ENCODE data around the gene ADAMTSL3. TPM values are rescaled to one million over a fixed set of nuclear protein-coding genes. Genes with fewer than 3 reads are reported as not detected.

Gene ADAMTSL3
- total RNA-seq, 1 experiment from 2014 or later, result 0.07 TPM

DNA sequence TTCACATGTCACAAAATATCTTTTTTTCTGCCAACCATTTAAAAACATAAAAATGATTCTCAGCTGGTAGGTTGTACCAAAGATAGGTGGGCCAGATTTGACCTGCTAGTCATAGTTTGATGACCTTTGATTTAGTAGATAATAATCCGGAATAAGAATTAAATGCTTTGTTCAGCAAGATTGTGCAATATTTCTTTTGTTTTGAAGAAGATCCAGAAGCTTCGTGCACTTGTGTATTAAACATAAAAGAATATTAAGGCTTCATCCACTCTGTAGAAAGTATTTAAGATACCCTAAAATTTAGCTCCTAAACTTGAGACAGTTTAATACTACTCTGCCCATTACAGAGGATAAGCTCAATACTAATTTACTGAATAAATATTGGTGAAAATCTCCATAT lies 258.4 kb downstream of the ADAMTSL3 start:
- no peaks in the 10 kb centered on the region for H3K36me3 Mint-ChIP-seq (ENCODE audit: insufficient read depth, unreplicated experiment)
- peaks cover 2% of the 10 kb centered on the region for H3K27me3 Mint-ChIP-seq (ENCODE audit: insufficient read depth, unreplicated experiment)
- H3K27ac Mint-ChIP-seq (ENCODE audit: unreplicated experiment), result no peak overlapping the region
- POLR2A ChIA-PET, result no interaction called here
- DNase-seq, result no peak
- CTCF ChIA-PET, result no interaction called here
- no TSS peak for BruUV-seq (replicated peaks)
- H3K4me3 Mint-ChIP-seq (ENCODE audit: unreplicated experiment), result no peak overlapping the region
- Histone ChIP-seq H3K27me3 (replicated peaks; ENCODE audit: control insufficient read depth, insufficient read depth, low read length) (no peaks in the 10 kb centered on the region; the same call in 1 of the 2 replicates), H3K9me3 (no peaks in the 10 kb centered on the region), H3K4me1 (no peaks in the 10 kb centered on the region), H3K36me3 (ENCODE audit: control insufficient read depth, insufficient read depth, low read length) (no peaks in the 10 kb centered on the region), H3K4me3 (ENCODE audit: low read depth, low read length) (no peak overlapping the region)
- H3K9me3 Mint-ChIP-seq (ENCODE audit: unreplicated experiment), result no peaks in the 10 kb centered on the region
- intact Hi-C loops (cut with micrococcal nuclease; ENCODE audit: unreplicated experiment), result no loop called here
- no peaks in the 10 kb centered on the region for H3K4me1 Mint-ChIP-seq (ENCODE audit: low read depth, unreplicated experiment)
- TF ChIP-seq, protein P1, sequence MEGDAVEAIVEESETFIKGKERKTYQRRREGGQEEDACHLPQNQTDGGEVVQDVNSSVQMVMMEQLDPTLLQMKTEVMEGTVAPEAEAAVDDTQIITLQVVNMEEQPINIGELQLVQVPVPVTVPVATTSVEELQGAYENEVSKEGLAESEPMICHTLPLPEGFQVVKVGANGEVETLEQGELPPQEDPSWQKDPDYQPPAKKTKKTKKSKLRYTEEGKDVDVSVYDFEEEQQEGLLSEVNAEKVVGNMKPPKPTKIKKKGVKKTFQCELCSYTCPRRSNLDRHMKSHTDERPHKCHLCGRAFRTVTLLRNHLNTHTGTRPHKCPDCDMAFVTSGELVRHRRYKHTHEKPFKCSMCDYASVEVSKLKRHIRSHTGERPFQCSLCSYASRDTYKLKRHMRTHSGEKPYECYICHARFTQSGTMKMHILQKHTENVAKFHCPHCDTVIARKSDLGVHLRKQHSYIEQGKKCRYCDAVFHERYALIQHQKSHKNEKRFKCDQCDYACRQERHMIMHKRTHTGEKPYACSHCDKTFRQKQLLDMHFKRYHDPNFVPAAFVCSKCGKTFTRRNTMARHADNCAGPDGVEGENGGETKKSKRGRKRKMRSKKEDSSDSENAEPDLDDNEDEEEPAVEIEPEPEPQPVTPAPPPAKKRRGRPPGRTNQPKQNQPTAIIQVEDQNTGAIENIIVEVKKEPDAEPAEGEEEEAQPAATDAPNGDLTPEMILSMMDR (IDR thresholded peaks at IDR 0.05; ENCODE audit: insufficient read depth in 1 of 2, low read depth in 1 of 2, low read length in 1 of 2, severe bottlenecking in 1 of 2, unreplicated experiment in 1 of 2), result no peak

DNA sequence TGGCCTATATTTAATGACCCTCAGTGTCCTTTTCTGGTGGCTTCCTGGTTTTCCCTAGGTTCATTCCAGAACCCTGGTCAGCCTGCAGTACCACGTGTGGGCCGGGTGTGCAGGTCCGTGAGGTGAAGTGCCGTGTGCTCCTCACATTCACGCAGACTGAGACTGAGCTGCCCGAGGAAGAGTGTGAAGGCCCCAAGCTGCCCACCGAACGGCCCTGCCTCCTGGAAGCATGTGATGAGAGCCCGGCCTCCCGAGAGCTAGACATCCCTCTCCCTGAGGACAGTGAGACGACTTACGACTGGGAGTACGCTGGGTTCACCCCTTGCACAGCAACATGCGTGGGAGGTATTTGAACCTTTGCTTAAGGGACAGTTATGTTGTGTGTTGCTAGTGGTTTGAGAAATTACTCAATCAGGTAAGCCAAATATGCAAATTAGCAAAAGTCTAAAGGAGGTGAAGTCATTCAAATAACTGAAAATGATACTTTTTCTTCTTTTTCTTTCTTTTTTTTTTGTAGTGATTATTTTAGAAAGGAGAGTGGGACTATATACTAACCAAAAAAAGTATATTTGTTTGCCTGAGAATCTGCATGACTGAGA lies 259.2 kb downstream of the ADAMTSL3 start:
- H3K9me3 Mint-ChIP-seq (ENCODE audit: unreplicated experiment), result no peaks in the 10 kb centered on the region
- POLR2A ChIA-PET, result no interaction called here

DNA sequence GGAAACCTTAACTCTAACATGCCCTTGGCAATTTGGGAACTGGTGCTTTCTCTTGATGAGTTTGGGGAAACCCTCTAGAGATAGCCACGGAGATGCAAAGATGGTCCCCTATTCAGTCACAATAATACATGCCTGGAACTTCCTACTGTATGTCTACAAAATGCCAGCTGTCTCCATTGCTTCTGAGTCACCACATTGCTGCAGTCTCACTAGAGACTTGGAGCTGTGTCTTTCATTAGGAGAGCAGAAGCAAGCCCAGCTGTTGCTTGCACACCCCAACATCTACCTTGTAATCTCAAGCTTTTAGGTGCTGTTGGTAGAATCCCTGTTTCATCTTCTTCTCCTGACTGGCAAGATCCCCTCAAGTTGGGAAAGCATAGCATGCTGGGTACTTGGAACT lies 261.0 kb downstream of the ADAMTSL3 start:
- H3K27me3 ChIP-seq (replicated peaks; ENCODE audit: control insufficient read depth, insufficient read depth, low read length), result no peaks in the 10 kb centered on the region; the same call in 1 of the 2 replicates
- Mint-ChIP-seq H3K4me3 (ENCODE audit: unreplicated experiment) (no peak overlapping the region), H3K36me3 (ENCODE audit: insufficient read depth, unreplicated experiment) (no peaks in the 10 kb centered on the region), H3K9me3 (ENCODE audit: unreplicated experiment) (no peaks in the 10 kb centered on the region), H3K4me1 (ENCODE audit: low read depth, unreplicated experiment) (no peaks in the 10 kb centered on the region), H3K27ac (ENCODE audit: unreplicated experiment) (no peak overlapping the region), H3K27me3 (ENCODE audit: insufficient read depth, unreplicated experiment) (peaks cover 7% of the 10 kb centered on the region)
- no peaks in the 10 kb centered on the region for H3K9me3 ChIP-seq
- no peaks in the 10 kb centered on the region for H3K36me3 ChIP-seq (ENCODE audit: control insufficient read depth, insufficient read depth, low read length)
- no peak overlapping the region for H3K4me3 ChIP-seq (ENCODE audit: low read depth, low read length)
- BruUV-seq (replicated peaks), result no TSS peak
- ChIA-PET POLR2A (no interaction called here), CTCF (no interaction called here)
- DNase-seq, result no peak
- no peaks in the 10 kb centered on the region for H3K4me1 ChIP-seq
- intact Hi-C loops (cut with micrococcal nuclease; ENCODE audit: unreplicated experiment), result no loop called here
- TF ChIP-seq, protein P1 (IDR thresholded peaks at IDR 0.05; ENCODE audit: insufficient read depth in 1 of 2, low read depth in 1 of 2, low read length in 1 of 2, severe bottlenecking in 1 of 2, unreplicated experiment in 1 of 2), result no peak

More for the DNA sequence above, 259.2 kb downstream of the ADAMTSL3 start:
- H3K27me3 Mint-ChIP-seq (ENCODE audit: insufficient read depth, unreplicated experiment), result peaks cover 2% of the 10 kb centered on the region
- H3K4me3 ChIP-seq (ENCODE audit: low read depth, low read length), result no peak overlapping the region
- TF ChIP-seq, protein P1 (IDR thresholded peaks at IDR 0.05; ENCODE audit: insufficient read depth in 1 of 2, low read depth in 1 of 2, low read length in 1 of 2, severe bottlenecking in 1 of 2, unreplicated experiment in 1 of 2), result no peak
- no peaks in the 10 kb centered on the region for H3K36me3 Mint-ChIP-seq (ENCODE audit: insufficient read depth, unreplicated experiment)
- H3K27ac Mint-ChIP-seq (ENCODE audit: unreplicated experiment), result no peak overlapping the region
- no peaks in the 10 kb centered on the region for H3K4me1 Mint-ChIP-seq (ENCODE audit: low read depth, unreplicated experiment)
- no TSS peak for BruUV-seq (replicated peaks)
- CTCF ChIA-PET, result no interaction called here
- no peak for DNase-seq
- intact Hi-C loops (cut with micrococcal nuclease; ENCODE audit: unreplicated experiment), result no loop called here
- H3K9me3 ChIP-seq, result no peaks in the 10 kb centered on the region
- no peaks in the 10 kb centered on the region; the same call in 1 of the 2 replicates for H3K27me3 ChIP-seq (replicated peaks; ENCODE audit: control insufficient read depth, insufficient read depth, low read length)
- H3K4me1 ChIP-seq, result no peaks in the 10 kb centered on the region
- H3K36me3 ChIP-seq (ENCODE audit: control insufficient read depth, insufficient read depth, low read length), result no peaks in the 10 kb centered on the region
- H3K4me3 Mint-ChIP-seq (ENCODE audit: unreplicated experiment), result no peak overlapping the region

Data from Caco-2 (cell line).